A549 (cell line): Measurements from ENCODE around the gene MTHFD2L.

ENCODE experiments used
- HOXB5 ChIP-seq: fragments of 250-450 bp; sonication (Bioruptor Pico); IDR thresholded peaks from 2 replicates; pipeline ENCODE4 v1.5.0; 2020; ENCODE audit warnings: mild to moderate bottlenecking, moderate library complexity
- POLR2A ChIP-seq: IDR thresholded peaks from 2 replicates; pipeline ENCODE4 v1.6.1; 2012; ENCODE audit warnings: mild to moderate bottlenecking, low read length
- RAD21 ChIP-seq, 2 experiments: fragments of >200 bp in 1 of 2; sonication (Bioruptor Twin) in 1 of 2; formaldehyde crosslinking in 1 of 2; IDR thresholded peaks in 1 of 2; conservative IDR thresholded peaks in 1 of 2; 2 replicates in 1 of 2; 3 replicates in 1 of 2; pipeline ENCODE4 v1.6.1; 2012 to 2018; ENCODE audit warnings: inconsistent platforms in 1 of 2
- TF ChIP-seq, protein P1 (sequence below): fragments of >200 bp; sonication (Bioruptor Twin); formaldehyde crosslinking; IDR thresholded peaks from 3 replicates; pipeline ENCODE4 v1.5.1; 2016

- TF ChIP-seq RAD21 (conservative IDR thresholded peaks at IDR 0.05 in 1 of 2, IDR thresholded peaks at IDR 0.05 in 1 of 2) = no peak
- TF ChIP-seq HOXB5 (CRISPR knock-in tag) = no peak
- TF ChIP-seq, protein P1, sequence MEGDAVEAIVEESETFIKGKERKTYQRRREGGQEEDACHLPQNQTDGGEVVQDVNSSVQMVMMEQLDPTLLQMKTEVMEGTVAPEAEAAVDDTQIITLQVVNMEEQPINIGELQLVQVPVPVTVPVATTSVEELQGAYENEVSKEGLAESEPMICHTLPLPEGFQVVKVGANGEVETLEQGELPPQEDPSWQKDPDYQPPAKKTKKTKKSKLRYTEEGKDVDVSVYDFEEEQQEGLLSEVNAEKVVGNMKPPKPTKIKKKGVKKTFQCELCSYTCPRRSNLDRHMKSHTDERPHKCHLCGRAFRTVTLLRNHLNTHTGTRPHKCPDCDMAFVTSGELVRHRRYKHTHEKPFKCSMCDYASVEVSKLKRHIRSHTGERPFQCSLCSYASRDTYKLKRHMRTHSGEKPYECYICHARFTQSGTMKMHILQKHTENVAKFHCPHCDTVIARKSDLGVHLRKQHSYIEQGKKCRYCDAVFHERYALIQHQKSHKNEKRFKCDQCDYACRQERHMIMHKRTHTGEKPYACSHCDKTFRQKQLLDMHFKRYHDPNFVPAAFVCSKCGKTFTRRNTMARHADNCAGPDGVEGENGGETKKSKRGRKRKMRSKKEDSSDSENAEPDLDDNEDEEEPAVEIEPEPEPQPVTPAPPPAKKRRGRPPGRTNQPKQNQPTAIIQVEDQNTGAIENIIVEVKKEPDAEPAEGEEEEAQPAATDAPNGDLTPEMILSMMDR = no peak
- no peak for TF ChIP-seq POLR2A
These were observed 20.9 kb downstream of the MTHFD2L start for GRCh38 chr4:74178798-74179197.
